K562 (cell line): ENCODE measurements around the gene MFAP1. TPM values are rescaled to one million over a fixed set of nuclear protein-coding genes. Genes with fewer than 3 reads are reported as not detected.

Source experiments
- E2F3 ChIP-seq: fragments of 250-450 bp; sonication (Bioruptor Pico); IDR thresholded peaks from 2 replicates; pipeline ENCODE4 v1.4.0; 2020; ENCODE audit warnings: mild to moderate bottlenecking
- HNRNPH1 ChIP-seq: fragments of 200-400 bp; formaldehyde crosslinking; optimal IDR thresholded peaks from 2 replicates; pipeline ENCODE3; 2017; ENCODE audit warnings: low read depth, mild to moderate bottlenecking, low read length, moderate library complexity
- NCOA4 ChIP-seq: fragments of 450-650 bp; IDR thresholded peaks from 2 replicates; pipeline ENCODE4 v1.6.1; 2018; ENCODE audit warnings: mild to moderate bottlenecking; ENCODE audit not compliant: partially characterized antibody
- NCOR1 ChIP-seq: fragments of 450-650 bp; IDR thresholded peaks from 2 replicates; pipeline ENCODE4 v1.6.1; 2016; ENCODE audit warnings: mild to moderate bottlenecking, moderate library complexity
- PHF20 ChIP-seq: fragments of 450-650 bp; IDR thresholded peaks from 2 replicates; pipeline ENCODE4 v1.6.1; 2018; ENCODE audit not compliant: partially characterized antibody
- SP1 ChIP-seq: sonication (generic); formaldehyde crosslinking; IDR thresholded peaks from 2 replicates; pipeline ENCODE4 v1.8.1; 2022; ENCODE audit warnings: mild to moderate bottlenecking, missing genetic modification reagents
- ZBTB40 ChIP-seq, 2 experiments: fragments of 450-650 bp in 1 of 2; sonication (generic) in 1 of 2; formaldehyde crosslinking in 1 of 2; IDR thresholded peaks; 2 replicates each; pipeline versions ENCODE4 v1.7.1 to v1.9.0; 2016 to 2022; ENCODE audit warnings: inconsistent platforms in 1 of 2, mild to moderate bottlenecking in 1 of 2, missing genetic modification reagents in 1 of 2
- polyA plus RNA-seq, 8 experiments: library from polyadenylated mRNA; depleted of rRNA in 4 of 8; stranded (reverse) in 5 of 8; unstranded in 3 of 8; fragments of >200 nt; fragmentation: Nextera tagmentation in 2 of 8; fragmentation: Illumina TruSeq in 1 of 8; extraction: Ambion mirVana in 2 of 8; extraction: Trizol in 1 of 8; gene quantifications; 2 replicates each; pipeline versions ENCODE4 v1.2.1 to v1.2.3, GENCODE V29; 2011 to 2014; ENCODE audit warnings: inconsistent platforms in 1 of 8, missing spikeins in 1 of 8
- total RNA-seq, 7 experiments: library from RNA; depleted of rRNA in 6 of 7; stranded (reverse); fragments of >200 nt in 6 of 7; fragmentation: Illumina TruSeq in 2 of 7; extraction: Trizol in 2 of 7; gene quantifications; 2 replicates each; pipeline versions ENCODE4 v1.2.1 to v1.2.3, GENCODE V29; 2011 to 2021; ENCODE audit warnings: low replicate concordance in 1 of 7
- TF ChIP-seq, protein P1 (sequence below): IDR thresholded peaks from 2 replicates; pipeline ENCODE4 v1.6.1; 2011; ENCODE audit warnings: borderline replicate concordance, low read depth, mild to moderate bottlenecking, moderate library complexity, low read length; ENCODE audit not compliant: insufficient read depth, poor library complexity, severe bottlenecking

MFAP1 gene
- total and polyA plus RNA-seq, 9 of the 15 experiments (the other 6 are each of a cell fraction or from before 2014, with no cell fraction given), result 34.9 to 64.1 (median 48.2) TPM

DNA sequence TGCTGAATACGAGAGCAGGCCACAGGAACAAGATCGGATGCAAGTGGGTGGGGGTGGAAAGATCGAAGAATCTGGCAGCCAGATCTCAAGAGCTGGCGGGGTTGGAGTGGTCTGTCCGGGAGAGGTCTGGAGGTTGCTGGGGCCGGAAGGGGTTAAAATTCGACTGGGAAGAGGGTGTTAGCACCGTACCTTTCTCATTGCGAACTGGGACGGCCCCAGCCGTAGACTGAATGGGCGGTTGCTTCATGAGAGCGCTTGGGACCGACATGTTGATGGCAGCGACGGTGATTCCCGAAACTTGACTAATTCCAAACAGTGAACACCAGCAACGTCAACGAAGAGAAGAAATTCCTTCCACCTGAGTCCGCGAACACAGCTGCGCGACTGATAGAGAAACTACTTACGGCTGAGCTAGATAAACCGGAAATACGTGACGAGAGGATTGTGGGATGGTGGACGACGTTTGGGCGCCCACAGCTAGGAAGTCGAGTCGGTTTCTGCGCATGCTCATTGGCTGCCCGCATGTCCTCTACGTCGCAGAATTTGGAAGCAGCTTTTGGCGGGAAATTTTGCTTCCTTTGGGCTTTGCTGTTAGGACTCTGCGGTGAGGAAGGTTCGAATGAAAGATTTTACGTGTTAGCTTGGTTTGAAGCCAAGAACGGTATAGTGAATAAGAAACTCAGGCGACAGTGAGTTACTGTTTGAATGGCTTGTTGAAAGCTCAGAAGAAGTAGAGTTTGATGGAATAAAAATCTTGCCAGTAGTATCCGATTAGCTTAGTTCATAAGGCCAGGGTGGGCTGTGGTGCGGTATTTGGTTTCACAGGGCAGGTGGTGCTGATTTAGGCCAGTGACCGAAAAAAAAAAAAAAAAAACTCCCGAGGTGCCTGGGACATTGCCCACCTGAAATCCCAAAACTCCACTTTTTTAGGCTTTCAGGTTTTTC lies at the start of gene MFAP1 (continued):
- TF ChIP-seq ZBTB40 (IDR thresholded peaks at IDR 0.05), result peak; percentile 90
- no peak for TF ChIP-seq ZBTB40 (CRISPR knock-in tag; IDR thresholded peaks at IDR 0.05)
- no peak for TF ChIP-seq NCOA4
- TF ChIP-seq, protein P1, sequence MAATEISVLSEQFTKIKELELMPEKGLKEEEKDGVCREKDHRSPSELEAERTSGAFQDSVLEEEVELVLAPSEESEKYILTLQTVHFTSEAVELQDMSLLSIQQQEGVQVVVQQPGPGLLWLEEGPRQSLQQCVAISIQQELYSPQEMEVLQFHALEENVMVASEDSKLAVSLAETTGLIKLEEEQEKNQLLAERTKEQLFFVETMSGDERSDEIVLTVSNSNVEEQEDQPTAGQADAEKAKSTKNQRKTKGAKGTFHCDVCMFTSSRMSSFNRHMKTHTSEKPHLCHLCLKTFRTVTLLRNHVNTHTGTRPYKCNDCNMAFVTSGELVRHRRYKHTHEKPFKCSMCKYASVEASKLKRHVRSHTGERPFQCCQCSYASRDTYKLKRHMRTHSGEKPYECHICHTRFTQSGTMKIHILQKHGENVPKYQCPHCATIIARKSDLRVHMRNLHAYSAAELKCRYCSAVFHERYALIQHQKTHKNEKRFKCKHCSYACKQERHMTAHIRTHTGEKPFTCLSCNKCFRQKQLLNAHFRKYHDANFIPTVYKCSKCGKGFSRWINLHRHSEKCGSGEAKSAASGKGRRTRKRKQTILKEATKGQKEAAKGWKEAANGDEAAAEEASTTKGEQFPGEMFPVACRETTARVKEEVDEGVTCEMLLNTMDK, result no peak
- TF ChIP-seq SP1 (CRISPR knock-in tag), result peak; percentile 86
- peak; percentile 95 for TF ChIP-seq E2F3 (CRISPR knock-in tag)
- TF ChIP-seq HNRNPH1, result no peak
- no peak; the same call in 1 of the 2 replicates for TF ChIP-seq NCOR1
- peak; percentile 77 for TF ChIP-seq PHF20
